KMS-11 (cell line): ENCODE results near the gene ARID1B.
A peak's percentile ranks its signal among the peaks of the same experiment; 100 is the strongest.

Experiments
- H2AFZ ChIP-seq: fragments of 200-600 bp; sonication (generic); 2 replicates; pipeline ENCODE4 v1.6.1; 2016; ENCODE audit warnings: antibody characterized with exemption, mixed run types, low read depth
- H3K27ac ChIP-seq: fragments of 200-600 bp; sonication (generic); 2 replicates; pipeline ENCODE4 v1.6.1; 2016; ENCODE audit warnings: mild to moderate bottlenecking, mixed run types
- H3K27me3 ChIP-seq: fragments of 200-600 bp; sonication (generic); 2 replicates; pipeline ENCODE4 v1.6.1; 2017; ENCODE audit warnings: mild to moderate bottlenecking, low read depth, mixed run types, moderate library complexity; ENCODE audit not compliant: insufficient read depth
- H3K36me3 ChIP-seq: fragments of 200-600 bp; sonication (generic); 2 replicates; pipeline ENCODE4 v1.6.1; 2017; ENCODE audit warnings: mild to moderate bottlenecking, mixed run types; ENCODE audit not compliant: insufficient read depth
- H3K4me1 ChIP-seq: fragments of 200-600 bp; sonication (generic); 2 replicates; pipeline ENCODE4 v1.6.1; 2016; ENCODE audit warnings: mild to moderate bottlenecking, low read depth, mixed run types; ENCODE audit not compliant: poor library complexity, severe bottlenecking
- H3K4me2 ChIP-seq: fragments of 200-600 bp; sonication (generic); 2 replicates; pipeline ENCODE4 v1.7.0; 2016; ENCODE audit warnings: mild to moderate bottlenecking, mixed run types
- H3K4me3 ChIP-seq: fragments of 200-600 bp; sonication (generic); IDR thresholded peaks from 2 replicates; pipeline ENCODE4 v1.6.1; 2017; ENCODE audit warnings: low read depth, low read length, mixed read lengths; ENCODE audit not compliant: insufficient read depth
- H3K79me2 ChIP-seq: fragments of 200-600 bp; sonication (generic); 2 replicates; pipeline ENCODE4 v1.6.1; 2016; ENCODE audit warnings: low read depth, mixed run types; ENCODE audit not compliant: insufficient read depth
- H3K9ac ChIP-seq: fragments of 200-600 bp; sonication (generic); 2 replicates; pipeline ENCODE4 v1.6.1; 2016; ENCODE audit warnings: mild to moderate bottlenecking, mixed run types
- H4K20me1 ChIP-seq: fragments of 200-600 bp; sonication (generic); 2 replicates; pipeline ENCODE4 v1.6.1; 2016; ENCODE audit warnings: mild to moderate bottlenecking, mixed run types; ENCODE audit not compliant: insufficient read depth
- CTCF ChIP-seq: fragments of 200-600 bp; sonication (generic); conservative IDR thresholded peaks from 2 replicates; pipeline ENCODE4 v1.6.1; 2017; ENCODE audit warnings: low read depth, mild to moderate bottlenecking, antibody characterized with exemption, low read length, moderate library complexity, mixed read lengths

The ARID1B gene

GRCh38 chr6:156778454-156779205 is 1.5 kb downstream of the ARID1B start:
- Histone ChIP-seq H3K4me1 (peaks cover 32% of the 10 kb centered on the region), H3K4me2 (no peak overlapping the region), H3K27ac (peak overlapping the region; percentile 90), H3K36me3 (no peaks in the 10 kb centered on the region), H3K4me3 (no peak overlapping the region), H3K79me2 (peaks cover 47% of the 10 kb centered on the region), H4K20me1 (no peaks in the 10 kb centered on the region), H3K27me3 (no peaks in the 10 kb centered on the region), H3K9ac (peak overlapping the region; percentile 90), H2AFZ (peak overlapping the region; percentile 28; the same call in 1 of the 2 replicates)
- TF ChIP-seq CTCF: no peak

- Histone ChIP-seq H3K4me1 (peaks cover 40% of the 10 kb centered on the region), H3K27me3 (no peaks in the 10 kb centered on the region)
Observed at GRCh38 chr6:156779206-156780094, 2.3 kb downstream of the ARID1B start.

GRCh38 chr6:156780102-156780641 is 3.0 kb downstream of the ARID1B start:
- Histone ChIP-seq H3K9ac (peak overlapping the region; percentile 90), H2AFZ (no peak overlapping the region), H3K79me2 (peaks cover 62% of the 10 kb centered on the region), H3K27me3 (no peaks in the 10 kb centered on the region), H3K4me1 (peaks cover 40% of the 10 kb centered on the region), H3K36me3 (no peaks in the 10 kb centered on the region), H3K4me3 (no peak overlapping the region), H3K27ac (peak overlapping the region; percentile 90), H3K4me2 (peak overlapping the region; percentile 72), H4K20me1 (no peaks in the 10 kb centered on the region)
- TF ChIP-seq CTCF: no peak

More at GRCh38 chr6:156779206-156780094, 2.3 kb downstream of the ARID1B start:
- Histone ChIP-seq H3K36me3 (no peaks in the 10 kb centered on the region), H3K4me3 (no peak overlapping the region), H4K20me1 (no peaks in the 10 kb centered on the region), H3K4me2 (peak overlapping the region; percentile 72), H2AFZ (no peak overlapping the region), H3K27ac (peak overlapping the region; percentile 90), H3K79me2 (peaks cover 55% of the 10 kb centered on the region), H3K9ac (peak overlapping the region; percentile 90)
- TF ChIP-seq CTCF: no peak

- Histone ChIP-seq H3K9ac (peak overlapping the region; percentile 90), H3K4me3 (no peak overlapping the region), H3K27me3 (no peaks in the 10 kb centered on the region), H3K4me1 (peaks cover 40% of the 10 kb centered on the region), H3K4me2 (peak overlapping the region; percentile 72), H2AFZ (no peak overlapping the region), H3K36me3 (no peaks in the 10 kb centered on the region), H3K79me2 (peaks cover 66% of the 10 kb centered on the region), H3K27ac (peak overlapping the region; percentile 90), H4K20me1 (no peaks in the 10 kb centered on the region)
- no peak for TF ChIP-seq CTCF
Observed at GRCh38 chr6:156780962-156781853, 4.0 kb downstream of the ARID1B start.
